KMS-11 (cell line): ENCODE measurements around the gene HASPIN.

Experiments used
- H2AFZ ChIP-seq: fragments of 200-600 bp; sonication (generic); 2 replicates; pipeline ENCODE4 v1.6.1; 2016; ENCODE audit warnings: antibody characterized with exemption, mixed run types, low read depth
- H3K27ac ChIP-seq: fragments of 200-600 bp; sonication (generic); 2 replicates; pipeline ENCODE4 v1.6.1; 2016; ENCODE audit warnings: mild to moderate bottlenecking, mixed run types
- H3K27me3 ChIP-seq: fragments of 200-600 bp; sonication (generic); 2 replicates; pipeline ENCODE4 v1.6.1; 2017; ENCODE audit warnings: mild to moderate bottlenecking, low read depth, mixed run types, moderate library complexity; ENCODE audit not compliant: insufficient read depth
- H3K36me3 ChIP-seq: fragments of 200-600 bp; sonication (generic); 2 replicates; pipeline ENCODE4 v1.6.1; 2017; ENCODE audit warnings: mild to moderate bottlenecking, mixed run types; ENCODE audit not compliant: insufficient read depth
- H3K4me1 ChIP-seq: fragments of 200-600 bp; sonication (generic); 2 replicates; pipeline ENCODE4 v1.6.1; 2016; ENCODE audit warnings: mild to moderate bottlenecking, low read depth, mixed run types; ENCODE audit not compliant: poor library complexity, severe bottlenecking
- H3K4me2 ChIP-seq: fragments of 200-600 bp; sonication (generic); 2 replicates; pipeline ENCODE4 v1.7.0; 2016; ENCODE audit warnings: mild to moderate bottlenecking, mixed run types
- H3K4me3 ChIP-seq: fragments of 200-600 bp; sonication (generic); IDR thresholded peaks from 2 replicates; pipeline ENCODE4 v1.6.1; 2017; ENCODE audit warnings: low read depth, low read length, mixed read lengths; ENCODE audit not compliant: insufficient read depth
- H3K79me2 ChIP-seq: fragments of 200-600 bp; sonication (generic); 2 replicates; pipeline ENCODE4 v1.6.1; 2016; ENCODE audit warnings: low read depth, mixed run types; ENCODE audit not compliant: insufficient read depth
- H3K9ac ChIP-seq: fragments of 200-600 bp; sonication (generic); 2 replicates; pipeline ENCODE4 v1.6.1; 2016; ENCODE audit warnings: mild to moderate bottlenecking, mixed run types
- H4K20me1 ChIP-seq: fragments of 200-600 bp; sonication (generic); 2 replicates; pipeline ENCODE4 v1.6.1; 2016; ENCODE audit warnings: mild to moderate bottlenecking, mixed run types; ENCODE audit not compliant: insufficient read depth
- CTCF ChIP-seq: fragments of 200-600 bp; sonication (generic); conservative IDR thresholded peaks from 2 replicates; pipeline ENCODE4 v1.6.1; 2017; ENCODE audit warnings: low read depth, mild to moderate bottlenecking, antibody characterized with exemption, low read length, moderate library complexity, mixed read lengths

The HASPIN gene

GRCh38 chr17:3754066-3754457, 30.4 kb downstream of the HASPIN start:
- Histone ChIP-seq H3K4me2 (no peak overlapping the region), H3K36me3 (no peaks in the 10 kb centered on the region), H3K79me2 (no peaks in the 10 kb centered on the region), H3K27ac (no peak overlapping the region), H3K4me1 (no peaks in the 10 kb centered on the region), H3K9ac (no peak overlapping the region), H3K27me3 (no peaks in the 10 kb centered on the region), H2AFZ (no peak overlapping the region), H4K20me1 (no peaks in the 10 kb centered on the region), H3K4me3 (no peak overlapping the region)
- no peak for TF ChIP-seq CTCF

- no peak overlapping the region for H2AFZ ChIP-seq
- H3K27ac ChIP-seq, result no peak overlapping the region
- H3K4me2 ChIP-seq, result no peak overlapping the region
- H3K36me3 ChIP-seq, result no peaks in the 10 kb centered on the region
- H3K79me2 ChIP-seq, result no peaks in the 10 kb centered on the region
- H3K27me3 ChIP-seq, result no peaks in the 10 kb centered on the region
- H3K9ac ChIP-seq, result no peak overlapping the region
- no peaks in the 10 kb centered on the region for H4K20me1 ChIP-seq
- no peaks in the 10 kb centered on the region for H3K4me1 ChIP-seq
- H3K4me3 ChIP-seq, result no peak overlapping the region
- no peak for TF ChIP-seq CTCF
Observed at GRCh38 chr17:3754458-3755334, 31.0 kb downstream of the HASPIN start.

- Histone ChIP-seq H3K79me2 (no peaks in the 10 kb centered on the region), H3K9ac (no peak overlapping the region), H3K36me3 (no peaks in the 10 kb centered on the region), H2AFZ (no peak overlapping the region), H3K4me1 (no peaks in the 10 kb centered on the region), H3K4me3 (no peak overlapping the region), H3K27ac (no peak overlapping the region), H3K4me2 (no peak overlapping the region), H4K20me1 (no peaks in the 10 kb centered on the region), H3K27me3 (no peaks in the 10 kb centered on the region)
- no peak for TF ChIP-seq CTCF
Observed at GRCh38 chr17:3755335-3756030, 31.8 kb downstream of the HASPIN start.

DNA sequence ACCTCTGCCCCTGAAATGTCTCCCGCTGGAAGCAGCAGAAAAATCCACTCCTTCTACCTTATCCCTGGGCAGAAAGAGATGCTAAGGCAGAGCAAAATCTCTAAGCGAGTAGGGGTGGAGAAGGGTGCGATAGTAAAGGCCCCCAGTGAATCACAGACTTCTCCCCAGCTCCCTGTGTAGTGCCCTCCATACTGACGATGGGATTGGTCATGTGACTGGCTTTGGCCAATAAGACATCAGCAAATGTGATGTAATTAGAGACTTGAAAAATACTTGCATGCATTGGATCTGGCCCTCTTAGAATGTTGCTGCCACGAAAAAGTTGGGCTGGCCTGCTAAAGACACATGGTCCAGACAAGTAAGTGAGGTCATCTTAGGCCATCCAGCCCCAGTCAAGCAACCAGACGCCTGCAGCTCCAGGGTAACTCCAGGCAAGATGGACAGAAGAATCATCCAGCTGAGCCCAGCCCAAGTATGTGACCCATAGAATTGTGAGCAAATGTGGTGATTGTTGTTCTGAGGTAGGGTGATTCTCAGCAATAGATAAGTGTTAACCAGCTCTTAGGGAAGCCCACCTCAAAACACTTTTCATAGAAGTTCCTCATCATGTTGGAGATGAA, 36.0 kb downstream of the HASPIN start:
- Histone ChIP-seq H4K20me1 (no peaks in the 10 kb centered on the region), H3K27me3 (no peaks in the 10 kb centered on the region), H2AFZ (no peak overlapping the region), H3K9ac (no peak overlapping the region), H3K27ac (no peak overlapping the region), H3K4me3 (no peak overlapping the region), H3K4me2 (no peak overlapping the region), H3K36me3 (no peaks in the 10 kb centered on the region), H3K79me2 (no peaks in the 10 kb centered on the region), H3K4me1 (no peaks in the 10 kb centered on the region)
- no peak for TF ChIP-seq CTCF
